GM19240 (cell line): ENCODE measurements around the gene CAMK1D.
"Not testable (repeated sequence)": the region's sequence is repeated elsewhere in the genome, so short reads cannot be mapped to it uniquely, and the experiment has no call there.

ENCODE experiments used
- DNase-seq: peaks from one replicate; pipeline ENCODE4 v3.0.0; 2011; ENCODE audit warnings: low spot score; ENCODE audit not compliant: insufficient read length

The CAMK1D gene

DNA sequence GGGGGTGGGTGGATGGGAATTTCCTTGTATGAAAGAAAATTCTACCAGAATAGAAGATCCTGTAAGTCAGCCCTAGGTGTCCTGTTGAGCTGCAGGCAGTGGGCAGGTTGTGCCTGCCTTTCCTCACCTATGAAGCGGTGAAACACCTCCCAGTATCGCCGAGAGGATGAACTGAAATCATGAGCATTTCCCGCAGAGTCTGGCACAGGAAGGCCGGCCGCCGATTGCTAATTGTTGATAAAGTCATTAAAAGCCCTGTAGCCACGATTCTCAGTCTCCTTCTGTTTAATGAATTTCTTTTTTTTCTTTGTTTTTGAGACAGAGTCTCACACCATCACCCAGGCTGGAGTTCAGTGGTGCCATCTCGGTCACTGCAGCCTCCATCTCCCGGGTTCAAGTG is 142.1 kb downstream of the CAMK1D start:
- no peak for DNase-seq

DNA sequence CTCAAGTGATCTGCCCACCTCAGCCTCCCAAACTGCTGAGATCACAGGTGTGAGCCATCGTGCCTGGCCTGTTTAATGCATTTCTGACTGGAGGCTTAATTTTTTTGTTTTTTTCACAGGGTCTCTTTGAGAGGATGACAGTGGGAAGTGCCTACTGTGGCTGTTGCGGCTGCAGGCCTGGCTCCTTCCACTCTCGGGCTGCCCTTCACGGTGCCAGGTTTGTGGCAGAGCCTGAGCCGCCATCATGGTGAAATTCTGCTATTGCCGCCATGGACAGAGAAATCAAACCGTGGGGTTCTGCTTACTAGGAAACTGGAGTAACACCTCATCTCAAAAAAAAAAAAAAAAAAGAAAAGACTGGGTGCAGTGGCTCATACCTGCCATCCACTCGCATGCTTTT is 142.7 kb downstream of the CAMK1D start:
- no peak for DNase-seq

GRCh38 chr10:12497046-12497445 is 147.7 kb downstream of the CAMK1D start:
- not testable (repeated sequence) for DNase-seq

GRCh38 chr10:12499076-12499986 is 150.0 kb downstream of the CAMK1D start:
- no peak for DNase-seq

DNA sequence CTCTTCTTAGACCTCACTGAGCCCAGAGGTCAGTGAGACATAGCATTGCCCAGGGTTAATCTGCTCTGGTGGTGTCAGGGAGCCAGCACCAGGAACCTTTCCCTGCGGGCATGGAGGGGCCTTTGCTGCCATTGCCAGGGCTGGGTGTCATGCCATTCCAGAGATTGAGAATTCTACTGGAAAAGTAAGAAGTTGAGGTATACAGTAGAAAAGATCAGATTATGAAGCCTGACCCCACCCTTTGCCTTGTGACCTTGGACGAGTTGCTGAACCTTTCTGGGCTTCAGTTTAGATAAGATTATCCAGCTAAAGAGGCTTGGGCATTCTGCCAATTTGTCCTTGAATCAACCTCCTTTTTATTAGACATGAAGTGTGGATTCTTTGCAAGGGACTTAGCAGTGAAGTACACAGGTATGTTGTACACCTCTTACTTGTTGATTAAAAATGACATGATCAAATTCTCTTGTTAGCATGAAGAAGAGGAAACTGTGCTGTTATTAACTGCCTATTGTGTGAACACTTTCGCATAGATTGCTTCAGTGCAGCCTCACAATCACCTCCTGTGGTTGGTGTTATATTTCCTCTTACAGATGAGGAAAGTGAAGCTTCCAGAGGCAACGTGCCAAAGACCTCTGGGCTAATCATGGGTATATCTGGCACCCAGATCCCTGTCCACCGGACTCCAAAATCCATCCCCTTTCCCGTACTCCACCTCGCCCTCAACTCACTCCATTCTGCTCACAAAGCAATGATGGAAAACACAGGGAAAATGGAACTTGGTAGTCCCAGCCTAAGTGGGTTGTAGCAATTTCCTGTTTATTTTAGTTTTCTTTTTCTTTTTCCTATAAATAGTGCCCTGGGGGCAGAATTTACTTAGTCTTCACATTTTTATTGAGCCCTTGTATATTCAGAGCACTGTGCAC is 151.3 kb downstream of the CAMK1D start:
- no peak for DNase-seq

GRCh38 chr10:12501324-12501723 is 152.0 kb downstream of the CAMK1D start:
- DNase-seq = no peak

DNA sequence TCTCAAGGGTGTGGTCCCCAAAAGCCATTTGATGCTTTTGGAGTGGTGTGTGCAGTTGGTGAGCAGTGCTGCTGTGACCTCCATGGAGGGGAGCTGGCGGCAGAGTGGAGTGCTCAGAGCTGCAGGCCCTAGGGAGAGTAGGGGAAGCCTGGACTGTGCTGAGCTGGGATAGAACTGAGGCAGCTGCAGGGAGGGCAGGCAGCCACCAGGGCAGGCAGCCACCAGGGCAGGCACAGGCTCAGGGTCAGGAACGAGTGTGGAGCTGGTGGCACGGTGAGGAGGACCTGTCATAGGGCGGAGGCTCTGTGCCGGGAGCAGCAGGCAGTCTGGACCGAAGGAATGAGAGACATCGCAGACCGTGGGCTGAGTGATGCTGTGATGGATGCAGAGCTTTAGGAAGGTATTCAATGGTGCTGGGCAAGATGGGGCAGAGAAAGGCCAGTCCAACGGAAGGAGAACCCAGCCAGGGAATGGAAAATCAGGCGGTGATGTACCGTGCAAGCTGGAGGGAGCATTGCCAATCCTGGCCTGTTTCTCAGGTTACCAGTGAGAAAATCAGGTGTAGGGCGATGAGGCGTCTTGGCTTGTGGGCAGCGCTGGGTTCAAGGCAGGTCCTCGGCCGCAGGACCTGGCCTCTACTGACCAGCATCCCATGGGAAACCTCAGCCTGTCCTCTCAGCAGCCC is 152.6 kb downstream of the CAMK1D start:
- no peak for DNase-seq

DNA sequence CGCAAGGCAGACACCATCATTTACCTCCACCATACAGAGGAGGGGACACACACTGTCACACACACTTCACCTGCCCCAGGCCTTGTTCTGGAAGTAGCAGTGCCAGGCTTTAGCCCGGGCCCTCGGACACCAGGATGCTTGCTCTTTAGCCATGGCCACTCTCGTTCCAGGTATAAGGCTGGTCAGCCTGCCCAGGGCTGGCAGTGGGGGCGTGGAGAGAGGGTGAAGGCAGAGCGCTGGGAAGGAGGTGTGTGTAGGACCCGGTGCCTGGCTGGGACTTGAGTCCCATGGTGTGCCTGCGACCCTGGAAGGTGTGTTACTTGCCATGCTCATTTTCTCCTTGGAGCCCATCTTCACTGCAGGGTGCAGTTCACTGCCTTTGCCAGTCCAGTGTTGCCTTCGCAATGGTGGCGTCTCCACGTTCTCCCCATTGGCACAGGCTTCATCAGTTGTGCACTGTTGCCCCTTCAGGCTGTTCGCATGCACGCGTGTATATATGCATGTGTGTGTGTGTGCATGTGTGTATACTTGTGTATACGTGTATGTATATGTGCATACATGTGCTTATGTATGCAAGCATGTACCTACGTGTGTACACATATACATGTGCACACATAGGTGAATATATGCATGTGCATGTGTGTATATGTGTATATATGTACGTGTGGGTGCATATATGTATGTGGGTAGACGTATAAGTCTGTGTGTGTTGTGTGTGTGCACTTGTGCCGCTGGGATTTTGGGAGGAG is 153.4 kb downstream of the CAMK1D start:
- DNase-seq = no peak

GRCh38 chr10:12503311-12503710 is 154.0 kb downstream of the CAMK1D start:
- DNase-seq = no peak

DNA sequence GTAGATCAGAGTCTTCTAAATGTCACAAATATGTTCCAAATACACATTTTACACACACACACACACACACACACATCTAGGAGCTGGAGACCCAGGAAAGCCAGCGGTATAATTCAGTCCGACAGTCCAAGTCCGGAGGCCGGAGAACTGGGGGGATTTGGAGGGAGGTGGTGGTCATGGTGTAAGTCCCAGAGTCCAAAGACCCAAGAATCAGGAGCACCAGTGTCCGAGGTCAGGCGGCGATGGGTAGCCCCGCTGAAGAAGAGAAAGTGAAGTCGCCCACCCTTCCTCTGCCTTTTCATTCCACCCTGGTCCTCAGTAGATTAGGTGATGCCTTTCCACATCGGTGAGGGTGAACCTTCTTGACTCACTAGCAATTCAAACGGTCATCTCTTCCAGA is 154.8 kb downstream of the CAMK1D start:
- no peak for DNase-seq

DNA sequence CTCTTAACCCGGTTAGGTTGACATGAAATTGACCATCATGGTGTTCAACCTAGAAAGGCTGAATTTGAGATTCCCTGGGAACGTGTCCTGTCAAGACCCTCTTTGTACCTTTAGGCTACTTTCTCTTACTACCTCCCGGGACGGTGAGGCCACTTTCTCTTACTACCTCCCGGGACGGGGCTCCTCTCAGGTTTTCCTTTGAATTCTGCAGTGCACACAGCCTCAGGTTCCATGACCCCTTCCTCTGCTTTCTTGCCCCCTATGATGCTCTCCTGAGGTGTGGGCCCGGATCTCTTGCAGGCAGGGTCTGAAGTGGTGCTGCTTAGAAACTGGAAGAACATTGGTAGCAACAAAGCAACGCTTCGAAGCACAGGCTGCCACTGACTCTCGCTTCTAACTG is 155.3 kb downstream of the CAMK1D start:
- DNase-seq = no peak

DNA sequence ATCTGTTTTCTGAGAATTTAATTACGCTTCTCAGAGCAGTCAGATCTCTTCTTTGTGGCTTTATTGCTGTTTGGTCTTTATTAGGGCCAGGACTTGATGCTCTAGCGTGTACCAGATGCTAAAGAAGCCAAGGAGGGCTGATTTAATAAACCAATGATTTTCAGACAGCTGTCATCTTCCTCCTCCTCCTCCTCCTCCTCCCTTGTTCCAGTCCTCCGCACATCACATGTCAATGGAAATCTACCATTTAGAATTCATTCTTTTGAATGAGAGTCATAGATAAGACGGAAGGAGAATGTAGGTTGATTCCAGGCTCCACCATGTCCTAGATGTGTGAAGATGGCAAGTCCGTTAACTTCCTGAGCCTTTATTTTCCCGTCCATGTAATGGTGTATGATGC is 156.3 kb downstream of the CAMK1D start:
- DNase-seq = no peak

DNA sequence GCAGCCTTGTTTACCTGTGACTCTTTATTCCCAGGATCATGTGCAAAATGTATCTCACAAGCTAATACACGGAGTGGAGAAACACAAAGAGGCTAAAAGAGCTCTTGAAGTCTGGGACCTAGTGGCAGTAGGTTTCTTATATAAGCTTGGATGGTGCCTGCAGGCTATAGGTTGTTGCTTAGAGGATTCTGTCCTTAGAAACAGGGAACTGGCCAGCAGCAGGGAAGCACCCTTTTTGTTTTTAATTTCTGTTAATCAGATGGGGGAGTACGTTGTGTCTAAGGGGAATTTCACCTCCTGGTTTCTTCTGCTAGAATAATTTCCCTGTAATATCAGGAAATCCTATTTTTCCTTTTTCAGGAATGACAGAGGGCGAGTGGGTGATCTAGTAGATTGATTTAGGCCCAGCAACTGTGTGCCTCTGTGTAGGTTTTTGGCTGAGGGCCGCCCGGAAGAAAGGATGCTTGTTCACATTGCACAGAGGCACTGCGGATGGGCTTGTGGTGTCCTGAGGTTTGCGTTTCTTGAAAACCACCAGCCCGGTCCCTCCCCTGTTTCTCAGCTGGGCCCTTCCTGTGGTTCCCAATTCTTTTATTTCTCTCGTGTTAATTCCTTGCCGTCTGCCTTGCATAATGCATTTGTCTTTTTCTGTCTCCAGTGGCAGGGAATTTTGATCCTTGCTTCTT is 158.0 kb downstream of the CAMK1D start:
- no peak for DNase-seq

DNA sequence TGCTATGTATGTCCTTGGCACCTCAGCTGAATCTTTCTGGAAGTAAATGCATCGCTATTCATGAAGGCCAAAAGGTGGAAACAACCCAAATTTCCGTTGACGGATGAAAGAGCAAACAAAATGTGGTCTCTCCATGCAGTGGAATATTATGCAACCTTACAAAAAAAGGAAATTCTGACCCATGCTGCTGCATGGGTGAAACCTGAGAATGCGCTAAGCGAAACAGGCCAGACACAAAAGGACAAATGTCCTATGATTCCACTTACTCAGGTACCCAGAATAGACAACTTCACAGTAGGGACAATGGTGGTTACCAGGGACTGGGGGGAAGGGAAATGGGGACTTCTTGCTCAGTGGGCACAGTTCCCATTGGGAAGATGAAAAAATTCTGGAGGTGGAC is 158.8 kb downstream of the CAMK1D start:
- no peak for DNase-seq

- no peak for DNase-seq
These were observed 159.9 kb downstream of the CAMK1D start for GRCh38 chr10:12509016-12509793.

DNA sequence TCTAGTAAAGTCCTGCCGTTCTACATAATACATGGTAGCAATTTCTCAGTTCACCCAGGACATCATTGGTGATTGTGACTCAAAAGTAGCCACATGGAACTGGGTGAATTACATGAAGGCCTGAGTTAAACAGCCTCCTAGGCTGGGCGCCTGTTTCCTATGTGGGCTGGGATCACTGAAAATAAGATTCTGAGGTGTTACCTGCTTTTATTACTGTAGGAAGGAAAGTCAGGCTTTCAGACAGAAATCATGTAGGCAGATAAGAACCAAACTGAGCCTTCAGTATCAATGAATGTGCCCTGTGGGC is 160.4 kb downstream of the CAMK1D start:
- no peak for DNase-seq

- DNase-seq = no peak
These were observed 161.2 kb downstream of the CAMK1D start for GRCh38 chr10:12510501-12510941.

- DNase-seq = no peak
These were observed 161.6 kb downstream of the CAMK1D start for GRCh38 chr10:12510984-12511383.

- no peak for DNase-seq
These were observed 162.3 kb downstream of the CAMK1D start for GRCh38 chr10:12511651-12512050.
